GM23338 (cell line): ENCODE data around the gene RAB33A. TPM values are rescaled to one million over a fixed set of nuclear protein-coding genes. Genes with fewer than 3 reads are reported as not detected.

Source experiments
- ATAC-seq: fragments of 200-7000 bp; cut with Tn5 transposase; 3 replicates; pipeline ENCODE4 v1.9.1; 2020
- DNase-seq: peaks from one replicate; pipeline ENCODE4 v3.0.0-alpha.2; 2015; ENCODE audit warnings: low spot score
- H2AFZ ChIP-seq: fragments of 200-600 bp; sonication (generic); 2 replicates; pipeline ENCODE4 v1.8.0; 2016; ENCODE audit warnings: antibody characterized with exemption, mild to moderate bottlenecking, moderate library complexity
- H3F3A ChIP-seq: fragments of 200-600 bp; sonication (generic); replicated peaks from 2 replicates; pipeline ENCODE4 v1.8.0; 2017; ENCODE audit warnings: antibody characterized with exemption, mixed run types, low read depth
- H3K27ac ChIP-seq: fragments of 200-600 bp; sonication (generic); 2 replicates; pipeline ENCODE4 v1.6.1; 2016; ENCODE audit warnings: low read depth
- H3K27me3 ChIP-seq: fragments of 200-600 bp; sonication (generic); 2 replicates; pipeline ENCODE4 v1.8.0; 2016; ENCODE audit warnings: mild to moderate bottlenecking, mixed run types, moderate library complexity; ENCODE audit not compliant: insufficient read depth
- H3K36me3 ChIP-seq: fragments of 200-600 bp; sonication (generic); 2 replicates; pipeline ENCODE4 v1.8.0; 2016; ENCODE audit warnings: mild to moderate bottlenecking; ENCODE audit not compliant: insufficient read depth
- H3K4me1 ChIP-seq: fragments of 200-600 bp; sonication (generic); 2 replicates; pipeline ENCODE4 v1.8.0; 2016; ENCODE audit warnings: mild to moderate bottlenecking, moderate library complexity; ENCODE audit not compliant: insufficient read depth
- H3K4me2 ChIP-seq: fragments of 200-600 bp; sonication (generic); 2 replicates; pipeline ENCODE4 v1.7.1; 2017; ENCODE audit warnings: mixed run types
- H3K4me3 ChIP-seq: fragments of 200-600 bp; sonication (generic); 2 replicates; pipeline ENCODE4 v1.6.1; 2016; ENCODE audit warnings: mixed run types
- H3K79me2 ChIP-seq: fragments of 200-600 bp; sonication (generic); replicated peaks from 2 replicates; pipeline ENCODE4 v1.8.0; 2017; ENCODE audit warnings: mild to moderate bottlenecking; ENCODE audit not compliant: insufficient read depth
- H3K9me2 ChIP-seq: fragments of 200-600 bp; sonication (generic); 2 replicates; pipeline ENCODE4 v1.8.0; 2017; ENCODE audit not compliant: insufficient read depth
- H4K20me1 ChIP-seq: fragments of 200-600 bp; sonication (generic); replicated peaks from 2 replicates; pipeline ENCODE4 v1.8.0; 2017; ENCODE audit warnings: mild to moderate bottlenecking; ENCODE audit not compliant: insufficient read depth
- H3K27ac Mint-ChIP-seq: 2 replicates; pipeline ENCODE4 v1.8.0; 2020; ENCODE audit warnings: inconsistent platforms, mild to moderate bottlenecking, moderate library complexity, mixed read lengths
- H3K27me3 Mint-ChIP-seq: 3 replicates; pipeline ENCODE4 v1.8.0; 2022; ENCODE audit warnings: low read depth, mild to moderate bottlenecking, moderate library complexity, mixed read lengths, inconsistent platforms; ENCODE audit not compliant: insufficient read depth, poor library complexity
- H3K36me3 Mint-ChIP-seq: 3 replicates; pipeline ENCODE4 v1.8.0; 2021; ENCODE audit warnings: low read depth, mild to moderate bottlenecking, inconsistent platforms, moderate library complexity, mixed read lengths
- H3K4me1 Mint-ChIP-seq: 3 replicates; pipeline ENCODE4 v1.8.0; 2020; ENCODE audit warnings: mild to moderate bottlenecking, inconsistent platforms, mixed read lengths
- H3K4me3 Mint-ChIP-seq: 3 replicates; pipeline ENCODE4 v1.8.0; 2021; ENCODE audit warnings: moderate library complexity, mild to moderate bottlenecking, inconsistent platforms, mixed read lengths
- H3K9me3 Mint-ChIP-seq: 3 replicates; pipeline ENCODE4 v1.8.0; 2020; ENCODE audit warnings: moderate library complexity, mild to moderate bottlenecking, inconsistent platforms, mixed read lengths
- CREB1 ChIP-seq: fragments of 250-450 bp; sonication (Bioruptor Pico); IDR thresholded peaks from 2 replicates; pipeline ENCODE4 v1.5.0; 2020; ENCODE audit warnings: low read depth, mild to moderate bottlenecking, moderate library complexity
- POLR2AphosphoS5 ChIP-seq: IDR thresholded peaks from 2 replicates; pipeline ENCODE4 v1.6.1; 2016; ENCODE audit warnings: antibody characterized with exemption, low read depth
- STAT1 ChIP-seq: IDR thresholded peaks from one replicate; pipeline ENCODE4 v1.6.1; 2016; ENCODE audit warnings: antibody characterized with exemption; ENCODE audit not compliant: unreplicated experiment
- polyA plus RNA-seq: library from polyadenylated mRNA; unstranded; fragments of >200 nt; fragmentation: Nextera tagmentation; extraction: Ambion mirVana; gene quantifications from 2 replicates; pipeline ENCODE4 v1.2.1, GENCODE V29; 2016
- total RNA-seq: library from RNA; depleted of rRNA; stranded (reverse); fragments of >200 nt; shearing (Covaris generic); gene quantifications from 2 replicates; pipeline ENCODE4 v1.2.3, GENCODE V29; 2014
- TF ChIP-seq, protein P1 (sequence below): fragments of 250-450 bp; sonication (Bioruptor Pico); IDR thresholded peaks from 2 replicates; pipeline ENCODE4 v1.5.0; 2020; ENCODE audit warnings: mild to moderate bottlenecking, moderate library complexity
- TF ChIP-seq, protein P2 (sequence below): IDR thresholded peaks from 2 replicates; pipeline ENCODE4 v1.6.1; 2016; ENCODE audit warnings: antibody characterized with exemption

The RAB33A gene
- total and polyA plus RNA-seq, 2 experiments from 2014 or later = 5.5 to 6.5 TPM

DNA sequence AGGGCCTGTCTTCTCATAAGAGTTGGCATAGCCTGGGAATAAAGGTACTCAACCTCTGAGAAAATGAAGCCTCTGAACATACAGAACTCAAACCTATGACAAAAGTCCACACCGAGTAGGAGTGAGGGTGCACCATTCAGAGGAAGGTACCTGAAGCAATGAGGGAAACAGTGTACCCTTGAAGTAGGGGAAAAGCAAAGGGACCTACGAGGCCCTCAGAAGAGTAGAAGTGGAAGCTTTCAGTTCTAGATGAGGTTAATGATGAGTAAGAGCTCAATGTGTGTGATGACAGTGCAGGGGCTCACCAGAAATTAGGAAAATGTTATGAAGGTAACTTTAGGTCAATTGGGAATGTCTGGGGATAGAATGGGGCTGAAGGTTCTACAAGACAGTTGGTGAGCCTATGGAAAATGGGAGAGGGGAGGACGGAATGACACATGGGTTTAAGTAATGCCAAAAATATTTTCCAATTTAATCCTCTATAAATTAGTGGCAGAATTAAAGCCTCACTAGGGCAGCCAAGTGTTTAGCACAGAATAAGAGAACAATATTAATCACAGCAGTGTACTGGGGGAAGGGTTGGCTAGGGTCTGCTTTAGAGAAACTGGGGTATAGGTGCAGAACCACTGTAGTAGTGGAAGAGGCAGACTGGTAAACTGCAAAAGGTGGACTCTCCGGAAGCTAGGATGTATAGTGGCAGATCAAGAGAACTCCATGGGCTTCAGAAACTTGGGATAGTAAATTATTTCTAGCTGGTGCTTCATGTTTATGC, 39.8 kb downstream of the RAB33A start:
- Histone ChIP-seq H3K27ac (no peak overlapping the region), H3K36me3 (peaks cover 17% of the 10 kb centered on the region; the same call in 1 of the 2 replicates), H2AFZ (no peak overlapping the region), H3K4me2 (no peak overlapping the region), H4K20me1 (no peaks in the 10 kb centered on the region), H3F3A (no peaks in the 10 kb centered on the region), H3K4me3 (no peak overlapping the region), H3K27me3 (no peaks in the 10 kb centered on the region), H3K9me2 (no peaks in the 10 kb centered on the region), H3K4me1 (no peaks in the 10 kb centered on the region), H3K79me2 (no peaks in the 10 kb centered on the region)
- TF ChIP-seq CREB1 (CRISPR knock-in tag) = no peak
- TF ChIP-seq POLR2AphosphoS5 = no peak
- TF ChIP-seq, protein P1, sequence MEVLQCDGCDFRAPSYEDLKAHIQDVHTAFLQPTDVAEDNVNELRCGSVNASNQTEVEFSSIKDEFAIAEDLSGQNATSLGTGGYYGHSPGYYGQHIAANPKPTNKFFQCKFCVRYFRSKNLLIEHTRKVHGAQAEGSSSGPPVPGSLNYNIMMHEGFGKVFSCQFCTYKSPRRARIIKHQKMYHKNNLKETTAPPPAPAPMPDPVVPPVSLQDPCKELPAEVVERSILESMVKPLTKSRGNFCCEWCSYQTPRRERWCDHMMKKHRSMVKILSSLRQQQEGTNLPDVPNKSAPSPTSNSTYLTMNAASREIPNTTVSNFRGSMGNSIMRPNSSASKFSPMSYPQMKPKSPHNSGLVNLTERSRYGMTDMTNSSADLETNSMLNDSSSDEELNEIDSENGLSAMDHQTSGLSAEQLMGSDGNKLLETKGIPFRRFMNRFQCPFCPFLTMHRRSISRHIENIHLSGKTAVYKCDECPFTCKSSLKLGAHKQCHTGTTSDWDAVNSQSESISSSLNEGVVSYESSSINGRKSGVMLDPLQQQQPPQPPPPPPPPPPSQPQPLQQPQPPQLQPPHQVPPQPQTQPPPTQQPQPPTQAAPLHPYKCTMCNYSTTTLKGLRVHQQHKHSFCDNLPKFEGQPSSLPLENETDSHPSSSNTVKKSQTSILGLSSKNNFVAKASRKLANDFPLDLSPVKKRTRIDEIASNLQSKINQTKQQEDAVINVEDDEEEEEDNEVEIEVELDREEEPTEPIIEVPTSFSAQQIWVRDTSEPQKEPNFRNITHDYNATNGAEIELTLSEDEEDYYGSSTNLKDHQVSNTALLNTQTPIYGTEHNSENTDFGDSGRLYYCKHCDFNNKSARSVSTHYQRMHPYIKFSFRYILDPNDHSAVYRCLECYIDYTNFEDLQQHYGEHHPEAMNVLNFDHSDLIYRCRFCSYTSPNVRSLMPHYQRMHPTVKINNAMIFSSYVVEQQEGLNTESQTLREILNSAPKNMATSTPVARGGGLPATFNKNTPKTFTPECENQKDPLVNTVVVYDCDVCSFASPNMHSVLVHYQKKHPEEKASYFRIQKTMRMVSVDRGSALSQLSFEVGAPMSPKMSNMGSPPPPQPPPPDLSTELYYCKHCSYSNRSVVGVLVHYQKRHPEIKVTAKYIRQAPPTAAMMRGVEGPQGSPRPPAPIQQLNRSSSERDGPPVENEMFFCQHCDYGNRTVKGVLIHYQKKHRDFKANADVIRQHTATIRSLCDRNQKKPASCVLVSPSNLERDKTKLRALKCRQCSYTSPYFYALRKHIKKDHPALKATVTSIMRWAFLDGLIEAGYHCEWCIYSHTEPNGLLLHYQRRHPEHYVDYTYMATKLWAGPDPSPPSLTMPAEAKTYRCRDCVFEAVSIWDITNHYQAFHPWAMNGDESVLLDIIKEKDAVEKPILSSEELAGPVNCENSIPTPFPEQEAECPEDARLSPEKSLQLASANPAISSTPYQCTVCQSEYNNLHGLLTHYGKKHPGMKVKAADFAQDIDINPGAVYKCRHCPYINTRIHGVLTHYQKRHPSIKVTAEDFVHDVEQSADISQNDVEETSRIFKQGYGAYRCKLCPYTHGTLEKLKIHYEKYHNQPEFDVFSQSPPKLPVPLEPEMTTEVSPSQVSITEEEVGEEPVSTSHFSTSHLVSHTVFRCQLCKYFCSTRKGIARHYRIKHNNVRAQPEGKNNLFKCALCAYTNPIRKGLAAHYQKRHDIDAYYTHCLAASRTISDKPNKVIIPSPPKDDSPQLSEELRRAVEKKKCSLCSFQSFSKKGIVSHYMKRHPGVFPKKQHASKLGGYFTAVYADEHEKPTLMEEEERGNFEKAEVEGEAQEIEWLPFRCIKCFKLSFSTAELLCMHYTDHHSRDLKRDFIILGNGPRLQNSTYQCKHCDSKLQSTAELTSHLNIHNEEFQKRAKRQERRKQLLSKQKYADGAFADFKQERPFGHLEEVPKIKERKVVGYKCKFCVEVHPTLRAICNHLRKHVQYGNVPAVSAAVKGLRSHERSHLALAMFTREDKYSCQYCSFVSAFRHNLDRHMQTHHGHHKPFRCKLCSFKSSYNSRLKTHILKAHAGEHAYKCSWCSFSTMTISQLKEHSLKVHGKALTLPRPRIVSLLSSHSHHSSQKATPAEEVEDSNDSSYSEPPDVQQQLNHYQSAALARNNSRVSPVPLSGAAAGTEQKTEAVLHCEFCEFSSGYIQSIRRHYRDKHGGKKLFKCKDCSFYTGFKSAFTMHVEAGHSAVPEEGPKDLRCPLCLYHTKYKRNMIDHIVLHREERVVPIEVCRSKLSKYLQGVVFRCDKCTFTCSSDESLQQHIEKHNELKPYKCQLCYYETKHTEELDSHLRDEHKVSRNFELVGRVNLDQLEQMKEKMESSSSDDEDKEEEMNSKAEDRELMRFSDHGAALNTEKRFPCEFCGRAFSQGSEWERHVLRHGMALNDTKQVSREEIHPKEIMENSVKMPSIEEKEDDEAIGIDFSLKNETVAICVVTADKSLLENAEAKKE (CRISPR knock-in tag) = no peak
- no peak for TF ChIP-seq STAT1
- TF ChIP-seq, protein P2, sequence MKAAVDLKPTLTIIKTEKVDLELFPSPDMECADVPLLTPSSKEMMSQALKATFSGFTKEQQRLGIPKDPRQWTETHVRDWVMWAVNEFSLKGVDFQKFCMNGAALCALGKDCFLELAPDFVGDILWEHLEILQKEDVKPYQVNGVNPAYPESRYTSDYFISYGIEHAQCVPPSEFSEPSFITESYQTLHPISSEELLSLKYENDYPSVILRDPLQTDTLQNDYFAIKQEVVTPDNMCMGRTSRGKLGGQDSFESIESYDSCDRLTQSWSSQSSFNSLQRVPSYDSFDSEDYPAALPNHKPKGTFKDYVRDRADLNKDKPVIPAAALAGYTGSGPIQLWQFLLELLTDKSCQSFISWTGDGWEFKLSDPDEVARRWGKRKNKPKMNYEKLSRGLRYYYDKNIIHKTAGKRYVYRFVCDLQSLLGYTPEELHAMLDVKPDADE = no peak
- no peak overlapping the region for H3K4me3 Mint-ChIP-seq
- no peaks in the 10 kb centered on the region for H3K27me3 Mint-ChIP-seq
- peaks cover 59% of the 10 kb centered on the region for H3K36me3 Mint-ChIP-seq
- H3K9me3 Mint-ChIP-seq = no peaks in the 10 kb centered on the region
- ATAC-seq = no peak
- no peaks in the 10 kb centered on the region for H3K4me1 Mint-ChIP-seq
- no peak overlapping the region; the same call in 1 of the 2 replicates for H3K27ac Mint-ChIP-seq
- no peak for DNase-seq
